ENCODE data around the gene TRPV3.
A peak's percentile ranks its signal among the peaks of the same experiment; 100 is the strongest.
"Not testable (repeated sequence)": the region's sequence is repeated elsewhere in the genome, so short reads cannot be mapped to it uniquely, and the experiment has no call there.

TRPV3 gene

GRCh38 chr17:3557768-3558583, at the start of gene TRPV3:
Gene TRPV3, minus strand, starts transcription at chr17:3557812. Its CDS starts 2,962 bp downstream, at chr17:3554850.
- peak; percentile 49 for DNase-seq (ENCODE audit: low spot score)

- no peak for DNase-seq (ENCODE audit: low spot score)
Observed at GRCh38 chr17:3603870-3604259, 46.3 kb upstream of the TRPV3 start.

- DNase-seq (ENCODE audit: low spot score): no peak
Observed at GRCh38 chr17:3603119-3603869, 45.7 kb upstream of the TRPV3 start.

- peak; percentile 19 for DNase-seq (ENCODE audit: low spot score)
Observed at GRCh38 chr17:3602499-3602898, 44.9 kb upstream of the TRPV3 start.

DNA sequence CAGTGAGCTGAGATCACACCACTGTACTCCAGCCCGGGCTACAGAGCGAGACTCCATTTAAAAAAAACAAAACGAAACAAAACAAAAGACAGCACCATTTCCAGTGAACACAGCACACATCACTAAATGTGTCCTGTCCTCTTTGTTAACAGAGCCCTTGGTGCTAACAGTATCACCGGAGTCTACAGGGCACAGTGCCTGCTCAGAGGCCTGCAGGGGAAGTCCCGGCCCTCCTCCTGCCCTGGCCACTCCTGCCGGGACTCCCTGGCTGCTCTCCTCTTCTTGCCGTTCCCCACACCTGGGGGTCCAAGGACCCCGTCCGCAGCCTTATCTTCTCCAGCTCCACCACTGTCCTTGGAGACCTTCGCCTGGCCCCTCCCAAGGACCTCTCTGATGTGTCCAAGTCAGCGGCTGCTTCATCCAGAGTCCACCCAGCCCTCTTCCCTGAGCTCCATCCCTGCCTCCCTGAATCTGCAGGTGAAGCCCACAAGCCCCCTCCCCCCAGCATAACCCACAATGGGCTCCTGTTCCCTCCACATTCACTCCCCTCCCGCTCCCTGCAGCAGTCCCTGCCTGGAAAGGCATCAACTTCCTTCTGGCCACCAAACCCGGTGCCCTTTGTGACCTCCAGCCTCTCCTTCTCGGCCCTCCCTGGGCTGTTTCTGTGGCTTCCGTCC, 43.1 kb upstream of the TRPV3 start:
- no peak for DNase-seq (ENCODE audit: low spot score)

DNA sequence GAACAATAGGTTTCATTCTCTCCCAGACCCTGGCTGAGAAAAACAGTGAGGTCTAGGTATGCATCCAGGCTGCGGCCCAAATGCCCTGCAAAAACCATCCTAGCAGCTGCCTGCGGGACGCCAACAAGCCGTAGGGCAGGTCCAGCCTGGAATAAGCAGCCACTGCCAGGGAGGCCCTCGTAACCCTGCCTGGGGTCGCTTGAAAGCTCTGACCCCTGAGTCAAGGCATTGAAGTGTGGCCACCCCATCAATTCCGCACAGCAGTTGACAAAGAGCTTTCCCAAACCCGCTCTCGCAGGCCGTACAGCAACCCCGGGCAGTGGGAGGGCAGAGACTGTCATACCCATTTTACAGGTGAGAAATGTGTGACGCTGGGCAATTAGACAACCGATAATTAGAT, 40.5 kb upstream of the TRPV3 start:
- no peak for DNase-seq (ENCODE audit: low spot score)

- DNase-seq (ENCODE audit: low spot score): no peak
Observed at GRCh38 chr17:3596804-3597464, 39.3 kb upstream of the TRPV3 start.

GRCh38 chr17:3594976-3595375, 37.4 kb upstream of the TRPV3 start:
- no peak for DNase-seq (ENCODE audit: low spot score)

- DNase-seq (ENCODE audit: low spot score): no peak
Observed at GRCh38 chr17:3594051-3594800, 36.6 kb upstream of the TRPV3 start.

GRCh38 chr17:3593384-3593783, 35.8 kb upstream of the TRPV3 start:
- DNase-seq (ENCODE audit: low spot score): no peak

DNA sequence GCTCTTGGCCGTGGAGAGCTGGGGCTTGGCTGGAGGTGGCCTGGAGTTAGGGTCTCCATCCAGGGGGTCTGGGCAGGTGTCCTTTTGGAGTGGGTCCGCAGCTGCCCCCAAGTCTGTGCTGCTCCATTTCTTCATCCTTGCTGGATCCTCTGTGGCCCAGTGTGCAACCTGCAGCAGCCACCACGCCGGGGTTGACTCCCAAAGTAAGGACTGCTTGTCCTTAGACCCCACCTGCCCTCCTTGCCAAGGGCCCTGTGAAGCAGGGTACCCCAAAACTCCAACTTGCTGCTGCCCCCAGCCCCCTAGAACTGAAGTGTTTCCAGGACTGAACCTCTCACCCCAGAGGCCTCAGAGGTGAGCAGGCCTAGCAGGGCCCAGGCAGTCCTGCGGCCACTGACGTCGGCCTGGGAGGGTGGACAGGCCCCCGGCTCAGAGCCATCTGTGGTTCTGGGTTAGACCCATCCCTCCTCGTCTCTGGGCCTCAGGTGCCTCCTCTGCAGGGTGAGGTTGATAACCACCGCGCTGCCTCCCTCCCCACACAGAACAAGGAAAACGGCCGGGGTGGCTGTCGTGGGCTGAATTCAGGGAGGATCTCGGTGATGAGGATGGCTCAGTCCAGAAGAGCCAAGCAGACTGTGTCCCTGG, 34.7 kb upstream of the TRPV3 start:
- DNase-seq (ENCODE audit: low spot score): no peak

GRCh38 chr17:3590768-3591167, 33.2 kb upstream of the TRPV3 start:
- DNase-seq (ENCODE audit: low spot score): no peak

- DNase-seq (ENCODE audit: low spot score): no peak
Observed at GRCh38 chr17:3590231-3590630, 32.6 kb upstream of the TRPV3 start.

DNA sequence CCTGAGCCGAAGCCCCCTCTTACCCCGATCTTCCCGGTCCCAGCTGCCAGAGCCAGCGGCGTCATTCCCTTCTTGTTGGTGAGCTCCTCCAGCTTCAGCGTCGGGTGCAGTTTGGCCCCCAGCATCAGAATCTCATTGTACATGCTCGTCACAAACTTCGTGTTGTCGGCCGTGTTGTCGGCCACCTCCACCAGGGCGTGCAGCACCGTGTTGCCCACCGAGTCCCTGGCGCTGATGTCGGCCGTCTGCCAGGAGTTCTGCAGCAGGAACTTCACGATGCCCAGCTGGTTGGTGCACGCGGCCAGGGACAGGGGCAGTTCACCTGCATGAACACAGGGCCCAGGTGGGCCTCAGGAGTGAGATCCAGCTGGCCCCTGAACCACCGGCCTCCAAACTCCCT, 32.2 kb upstream of the TRPV3 start:
- no peak for DNase-seq (ENCODE audit: low spot score)

DNA sequence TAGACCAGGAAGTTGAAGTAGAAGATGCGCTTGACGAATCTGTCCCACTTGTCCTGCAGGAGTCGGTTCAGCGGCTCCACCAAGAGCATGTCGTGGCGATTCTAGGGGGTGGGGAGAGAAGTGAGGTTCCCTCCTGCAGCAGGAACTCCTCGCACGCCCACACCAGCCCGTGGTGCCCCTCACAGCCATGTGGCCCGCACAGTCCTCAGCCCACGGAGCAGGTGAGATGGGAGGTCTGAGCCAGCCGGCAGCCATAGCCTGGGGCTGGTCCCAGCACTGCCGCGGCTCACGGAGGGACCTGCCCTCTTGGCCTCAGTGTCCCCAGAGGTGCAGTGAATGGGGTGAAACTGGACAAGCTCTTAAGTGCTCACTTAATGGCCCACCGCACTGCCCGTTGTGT, 28.2 kb upstream of the TRPV3 start:
- no peak for DNase-seq (ENCODE audit: low spot score)

DNA sequence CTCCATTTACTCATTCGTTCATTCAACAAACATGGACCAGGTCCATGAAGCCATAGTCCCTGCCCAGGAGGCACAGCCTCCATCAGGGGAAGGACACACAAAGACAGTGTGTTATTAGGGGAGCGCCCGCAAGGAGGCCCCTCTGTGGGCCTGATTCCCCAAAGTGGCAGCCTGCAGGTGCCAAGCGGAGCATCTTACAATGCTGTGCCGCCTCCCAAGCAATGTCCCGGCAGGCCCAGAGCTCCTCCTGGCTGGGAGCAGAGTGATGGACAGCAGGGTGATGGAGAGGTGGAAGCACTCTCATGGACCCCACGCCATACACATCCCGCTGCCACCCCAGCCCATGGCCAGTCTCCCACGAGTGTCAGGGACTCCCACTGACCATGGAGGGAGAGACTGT, 25.8 kb upstream of the TRPV3 start:
- DNase-seq (ENCODE audit: low spot score): no peak

GRCh38 chr17:3582915-3583314, 25.3 kb upstream of the TRPV3 start:
- DNase-seq (ENCODE audit: low spot score): no peak

- not testable (repeated sequence) for DNase-seq (ENCODE audit: low spot score)
Observed at GRCh38 chr17:3578667-3579066, 21.1 kb upstream of the TRPV3 start.

- no peak for DNase-seq (ENCODE audit: low spot score)
Observed at GRCh38 chr17:3576970-3577369, 19.4 kb upstream of the TRPV3 start.

DNA sequence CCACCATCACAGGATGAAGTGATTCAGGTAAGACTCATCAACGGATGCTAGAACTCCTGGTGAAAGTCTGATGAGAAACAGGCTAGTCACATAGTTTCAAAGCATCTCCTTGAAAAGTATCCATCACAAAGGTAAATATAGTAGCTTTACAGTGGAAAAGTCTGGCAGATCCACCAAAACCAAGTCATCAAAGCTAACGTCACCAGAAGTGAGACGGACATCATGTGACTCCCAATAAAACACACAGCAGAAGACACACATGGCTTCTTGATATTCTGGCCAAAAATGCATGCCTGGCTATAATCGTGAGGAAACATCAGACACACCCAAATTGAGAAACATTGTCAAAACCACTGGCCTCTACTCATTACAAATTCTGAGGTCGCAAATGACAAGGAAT, 17.9 kb upstream of the TRPV3 start:
- DNase-seq (ENCODE audit: low spot score): no peak

DNA sequence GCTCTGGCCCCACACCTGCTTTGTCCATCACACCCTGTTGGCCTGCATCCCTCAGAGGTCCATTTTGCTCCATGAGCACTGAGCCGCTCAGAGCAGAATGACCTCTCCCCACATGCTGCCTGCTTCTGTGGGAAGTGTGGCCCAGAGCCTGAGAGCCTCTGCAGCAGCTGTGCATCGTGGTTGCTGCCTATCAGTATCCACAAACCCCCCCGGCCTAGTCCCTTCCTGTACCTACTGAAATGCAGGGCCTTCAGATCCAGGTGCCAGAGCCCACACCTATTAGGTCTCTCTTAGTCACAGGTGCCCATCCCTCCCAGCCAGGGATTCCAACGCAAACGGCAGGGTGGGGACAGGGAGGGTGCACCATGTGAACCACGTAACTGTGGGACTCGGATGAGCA, 16.6 kb upstream of the TRPV3 start:
- DNase-seq (ENCODE audit: low spot score): no peak
